Fibroblast of villous mesenchyme (primary cell): Measurements from ENCODE around the gene FGGY. TPM values are rescaled to one million over a fixed set of nuclear protein-coding genes. Genes with fewer than 3 reads are reported as not detected.
"Not testable (repeated sequence)": the region's sequence is repeated elsewhere in the genome, so short reads cannot be mapped to it uniquely, and the experiment has no call there.

Experiments used
- DNase-seq: peaks from one replicate; pipeline ENCODE4 v3.0.0-alpha.2; 2010; ENCODE audit warnings: low read depth
- H3K4me3 ChIP-seq: 2 replicates; pipeline ENCODE4 v1.5.1; 2011; ENCODE audit warnings: low read depth, mild to moderate bottlenecking, low read length
- CTCF ChIP-seq: IDR thresholded peaks from 2 replicates; pipeline ENCODE4 v1.5.1; 2012; ENCODE audit warnings: low read depth, mild to moderate bottlenecking, low read length; ENCODE audit not compliant: insufficient read depth
- total RNA-seq: library from RNA; depleted of rRNA; stranded (reverse); fragments of >200 nt; gene quantifications from 2 replicates; pipeline ENCODE4 v1.2.3, GENCODE V29; 2012

Gene FGGY
- total RNA-seq, 1 donor: 11.7 TPM

GRCh38 chr1:59554011-59554663 lies 257.2 kb downstream of the FGGY start:
- peak; percentile 82 for DNase-seq
- no peak overlapping the region for H3K4me3 ChIP-seq
- no peak for TF ChIP-seq CTCF

GRCh38 chr1:59554752-59555151 lies 257.9 kb downstream of the FGGY start:
- no peak overlapping the region for H3K4me3 ChIP-seq
- no peak for TF ChIP-seq CTCF
- DNase-seq: no peak

- DNase-seq: peak; percentile 22
- TF ChIP-seq CTCF: no peak
- H3K4me3 ChIP-seq: no peak overlapping the region
These were observed 259.5 kb downstream of the FGGY start for GRCh38 chr1:59556398-59556797.

GRCh38 chr1:59556802-59557548 lies 260.1 kb downstream of the FGGY start:
- DNase-seq: no peak
- no peak for TF ChIP-seq CTCF
- no peak overlapping the region for H3K4me3 ChIP-seq

- no peak for TF ChIP-seq CTCF
- no peak for DNase-seq
- no peak overlapping the region for H3K4me3 ChIP-seq
These were observed 260.6 kb downstream of the FGGY start for GRCh38 chr1:59557549-59557885.

- not testable (repeated sequence) for DNase-seq, H3K4me3 ChIP-seq
These were observed 261.7 kb downstream of the FGGY start for GRCh38 chr1:59558580-59558979.

GRCh38 chr1:59560807-59561450 lies 264.0 kb downstream of the FGGY start:
- no peak for TF ChIP-seq CTCF
- no peak for DNase-seq
- no peak overlapping the region for H3K4me3 ChIP-seq
